T-helper 9 cell (primary cell): ENCODE measurements around the gene PRR36.
"Not testable (repeated sequence)": the region's sequence is repeated elsewhere in the genome, so short reads cannot be mapped to it uniquely, and the experiment has no call there.

Source experiments
- DNase-seq: peaks from one replicate; pipeline ENCODE4 v3.0.0-alpha.2; 2020

The PRR36 gene

GRCh38 chr19:7897292-7897691 lies 23.1 kb upstream of the PRR36 start:
- DNase-seq: no peak

GRCh38 chr19:7895565-7895964 lies 21.4 kb upstream of the PRR36 start:
- DNase-seq: no peak

GRCh38 chr19:7894612-7895309 lies 20.6 kb upstream of the PRR36 start:
- DNase-seq: no peak

GRCh38 chr19:7893362-7894101 lies 19.3 kb upstream of the PRR36 start:
- not testable (repeated sequence) for DNase-seq

GRCh38 chr19:7888826-7889217 lies 14.6 kb upstream of the PRR36 start:
- no peak for DNase-seq

GRCh38 chr19:7888145-7888825 lies 14.1 kb upstream of the PRR36 start, which contains the start of gene LRRC8E:
Gene LRRC8E, plus strand, starts transcription at chr19:7888510. Its CDS starts 7,094 bp downstream, at chr19:7895604.
- DNase-seq: no peak

GRCh38 chr19:7887408-7888144 lies 13.4 kb upstream of the PRR36 start:
- DNase-seq: no peak

GRCh38 chr19:7885818-7886217 lies 11.6 kb upstream of the PRR36 start:
- DNase-seq: no peak

GRCh38 chr19:7883796-7884570 lies 9.8 kb upstream of the PRR36 start:
- no peak for DNase-seq

- DNase-seq: no peak
Measured at GRCh38 chr19:7883105-7883504, 8.9 kb upstream of the PRR36 start.

GRCh38 chr19:7881910-7882309 lies 7.7 kb upstream of the PRR36 start:
- no peak for DNase-seq

GRCh38 chr19:7879836-7880235 lies 5.6 kb upstream of the PRR36 start:
- DNase-seq: no peak

- DNase-seq: no peak
Measured at GRCh38 chr19:7879111-7879807, 5.1 kb upstream of the PRR36 start.

GRCh38 chr19:7877249-7877836 lies 3.2 kb upstream of the PRR36 start:
- no peak for DNase-seq

- no peak for DNase-seq
Measured at GRCh38 chr19:7874897-7875273, 695 bp upstream of the PRR36 start.

GRCh38 chr19:7873304-7874075 lies 700 bp downstream of the PRR36 start:
- DNase-seq: no peak

- DNase-seq: no peak
Measured at GRCh38 chr19:7872306-7873204, 1.6 kb downstream of the PRR36 start.

GRCh38 chr19:7871437-7872305 lies 2.5 kb downstream of the PRR36 start:
- peak; percentile 83 for DNase-seq
